Astrocyte (in vitro differentiated cells and primary cell): Measurements from ENCODE around the gene IFI27L1.

ENCODE experiments used
- EZH2 ChIP-seq: IDR thresholded peaks from 2 replicates; pipeline ENCODE4 v1.6.1; 2012; ENCODE audit warnings: mild to moderate bottlenecking, low read length, inconsistent platforms; ENCODE audit not compliant: insufficient read depth
- TF ChIP-seq, protein P1 (sequence below): IDR thresholded peaks from 2 replicates; pipeline ENCODE4 v1.5.1; 2011; ENCODE audit warnings: low read depth, mild to moderate bottlenecking, inconsistent platforms, low read length, moderate library complexity; ENCODE audit not compliant: insufficient read depth

DNA sequence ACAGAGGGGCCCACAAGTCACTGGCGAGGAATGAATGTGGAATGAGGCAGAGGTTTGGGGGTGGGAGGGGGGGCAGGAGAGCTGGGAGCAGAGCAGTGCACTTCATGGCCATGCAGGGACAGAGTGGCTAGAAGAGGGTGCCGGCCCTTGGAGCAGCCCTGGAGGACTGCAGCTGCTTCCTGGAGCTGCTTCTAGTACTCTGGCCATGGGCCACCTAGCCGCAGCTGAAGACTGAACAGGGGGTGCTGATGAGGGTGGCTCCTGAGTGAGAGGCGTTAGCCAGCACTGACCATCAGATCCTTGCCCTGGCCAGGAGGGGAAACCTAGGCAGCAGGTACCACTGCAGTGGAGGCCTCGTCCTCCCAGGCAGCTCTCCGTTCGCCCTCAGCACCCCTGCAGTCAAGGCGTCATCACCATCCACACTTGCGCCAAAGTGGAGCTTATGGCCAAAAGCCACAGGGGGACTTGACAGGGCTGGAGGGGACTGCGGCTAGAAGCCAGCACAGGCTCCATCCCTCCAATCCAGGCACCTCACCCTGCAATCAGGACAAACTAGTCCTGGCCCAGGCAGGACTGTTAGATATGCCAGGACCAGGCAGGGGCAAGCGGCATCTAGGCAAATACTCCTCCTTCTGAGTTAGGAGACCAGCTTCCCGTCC lies 38.5 kb upstream of the IFI27L1 start:
- TF ChIP-seq, protein P1, sequence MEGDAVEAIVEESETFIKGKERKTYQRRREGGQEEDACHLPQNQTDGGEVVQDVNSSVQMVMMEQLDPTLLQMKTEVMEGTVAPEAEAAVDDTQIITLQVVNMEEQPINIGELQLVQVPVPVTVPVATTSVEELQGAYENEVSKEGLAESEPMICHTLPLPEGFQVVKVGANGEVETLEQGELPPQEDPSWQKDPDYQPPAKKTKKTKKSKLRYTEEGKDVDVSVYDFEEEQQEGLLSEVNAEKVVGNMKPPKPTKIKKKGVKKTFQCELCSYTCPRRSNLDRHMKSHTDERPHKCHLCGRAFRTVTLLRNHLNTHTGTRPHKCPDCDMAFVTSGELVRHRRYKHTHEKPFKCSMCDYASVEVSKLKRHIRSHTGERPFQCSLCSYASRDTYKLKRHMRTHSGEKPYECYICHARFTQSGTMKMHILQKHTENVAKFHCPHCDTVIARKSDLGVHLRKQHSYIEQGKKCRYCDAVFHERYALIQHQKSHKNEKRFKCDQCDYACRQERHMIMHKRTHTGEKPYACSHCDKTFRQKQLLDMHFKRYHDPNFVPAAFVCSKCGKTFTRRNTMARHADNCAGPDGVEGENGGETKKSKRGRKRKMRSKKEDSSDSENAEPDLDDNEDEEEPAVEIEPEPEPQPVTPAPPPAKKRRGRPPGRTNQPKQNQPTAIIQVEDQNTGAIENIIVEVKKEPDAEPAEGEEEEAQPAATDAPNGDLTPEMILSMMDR = no peak
- TF ChIP-seq EZH2 = no peak
